Measurements from ENCODE around the gene TRIP6.

- TF ChIP-seq CTCF (IDR thresholded peaks at IDR 0.05) = no peak
- no peak for TF ChIP-seq POLR2A (IDR thresholded peaks at IDR 0.05)
Measured at GRCh38 chr7:100856871-100857282, 10.3 kb upstream of the TRIP6 start.
